Measurements from ENCODE around the gene FAH.

- TF ChIP-seq CTCF (IDR thresholded peaks at IDR 0.05; ENCODE audit: extremely low read depth in 1 of 2, insufficient read depth in 1 of 2, low read depth in 1 of 2, low read length in 2 of 2), result no peak
- TF ChIP-seq POLR2A (IDR thresholded peaks at IDR 0.05; ENCODE audit: low read depth, low read length), result no peak
- no peak for TF ChIP-seq EZH2 (IDR thresholded peaks at IDR 0.05; ENCODE audit: borderline replicate concordance, low read depth, low read length, severe bottlenecking)
Measured at GRCh38 chr15:80180468-80180867, 27.7 kb downstream of the FAH start.

Data from endothelial cell of umbilical vein (primary cell).